ENCODE measurements around the gene DEFB114.

Gene DEFB114

GRCh38 chr6:49937017-49937416 lies 26.9 kb downstream of the DEFB114 start:
- DNase-seq (ENCODE audit: low read depth): no peak
- Histone ChIP-seq H3K9ac (ENCODE audit: low read length) (no peak overlapping the region), H3K4me1 (ENCODE audit: control insufficient read depth, insufficient read depth, low read length) (no peaks in the 10 kb centered on the region), H3K9me3 (ENCODE audit: control insufficient read depth, low read length) (no peaks in the 10 kb centered on the region), H3K27me3 (replicated peaks; ENCODE audit: control insufficient read depth, insufficient read depth, low read length) (no peaks in the 10 kb centered on the region), H3K4me3 (ENCODE audit: low read length) (no peak overlapping the region), H3K36me3 (ENCODE audit: control insufficient read depth, insufficient read depth, low read length, severe bottlenecking) (no peaks in the 10 kb centered on the region)

GRCh38 chr6:49935387-49935786 lies 28.6 kb downstream of the DEFB114 start:
- no peaks in the 10 kb centered on the region for H3K36me3 ChIP-seq (ENCODE audit: control insufficient read depth, insufficient read depth, low read length, severe bottlenecking)
- no peak overlapping the region for H3K4me3 ChIP-seq (ENCODE audit: low read length)
- no peaks in the 10 kb centered on the region for H3K9me3 ChIP-seq (ENCODE audit: control insufficient read depth, low read length)
- H3K4me1 ChIP-seq (ENCODE audit: control insufficient read depth, insufficient read depth, low read length): no peaks in the 10 kb centered on the region
- no peaks in the 10 kb centered on the region for H3K27me3 ChIP-seq (replicated peaks; ENCODE audit: control insufficient read depth, insufficient read depth, low read length)
- no peak for DNase-seq (ENCODE audit: low read depth)
- H3K9ac ChIP-seq (ENCODE audit: low read length): no peak overlapping the region

- H3K9ac ChIP-seq (ENCODE audit: low read length): no peak overlapping the region
- H3K36me3 ChIP-seq (ENCODE audit: control insufficient read depth, insufficient read depth, low read length, severe bottlenecking): no peaks in the 10 kb centered on the region
- no peaks in the 10 kb centered on the region for H3K9me3 ChIP-seq (ENCODE audit: control insufficient read depth, low read length)
- no peak overlapping the region for H3K4me3 ChIP-seq (ENCODE audit: low read length)
- no peaks in the 10 kb centered on the region for H3K27me3 ChIP-seq (replicated peaks; ENCODE audit: control insufficient read depth, insufficient read depth, low read length)
- no peak for DNase-seq (ENCODE audit: low read depth)
- no peaks in the 10 kb centered on the region for H3K4me1 ChIP-seq (ENCODE audit: control insufficient read depth, insufficient read depth, low read length)
Observed at GRCh38 chr6:49934770-49935169, 29.2 kb downstream of the DEFB114 start.

DNA sequence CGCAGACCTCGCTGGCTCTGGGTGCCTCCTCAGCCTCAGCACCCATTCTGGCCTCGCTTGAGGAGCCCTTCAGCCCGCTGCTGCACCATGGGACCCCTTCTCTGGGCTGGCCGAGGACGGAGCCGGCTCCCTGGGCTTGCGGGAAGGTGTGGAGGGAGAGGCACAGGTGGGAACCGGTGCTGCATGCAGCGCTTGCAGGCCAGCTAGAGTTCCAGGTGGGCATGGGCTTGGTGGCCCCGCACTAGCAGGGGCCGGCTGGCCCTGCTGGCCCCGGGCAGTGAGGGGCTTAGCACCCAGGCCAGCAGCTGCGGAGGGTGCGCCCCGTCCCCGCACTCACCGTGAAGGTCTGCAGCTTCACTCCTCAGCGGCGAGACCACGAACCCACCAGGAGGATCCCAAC lies 30.4 kb downstream of the DEFB114 start:
- Histone ChIP-seq H3K27me3 (replicated peaks; ENCODE audit: control insufficient read depth, insufficient read depth, low read length) (no peaks in the 10 kb centered on the region), H3K9ac (ENCODE audit: low read length) (no peak overlapping the region), H3K36me3 (ENCODE audit: control insufficient read depth, insufficient read depth, low read length, severe bottlenecking) (no peaks in the 10 kb centered on the region), H3K4me1 (ENCODE audit: control insufficient read depth, insufficient read depth, low read length) (no peaks in the 10 kb centered on the region), H3K4me3 (ENCODE audit: low read length) (no peak overlapping the region), H3K9me3 (ENCODE audit: control insufficient read depth, low read length) (no peaks in the 10 kb centered on the region)
- DNase-seq (ENCODE audit: low read depth): no peak

- no peaks in the 10 kb centered on the region for H3K36me3 ChIP-seq (ENCODE audit: control insufficient read depth, insufficient read depth, low read length, severe bottlenecking)
Observed at GRCh38 chr6:49929340-49929739, 34.6 kb downstream of the DEFB114 start.

GRCh38 chr6:49923826-49924225 lies 40.1 kb downstream of the DEFB114 start:
- Histone ChIP-seq H3K4me1 (ENCODE audit: control insufficient read depth, insufficient read depth, low read length) (no peaks in the 10 kb centered on the region), H3K27me3 (replicated peaks; ENCODE audit: control insufficient read depth, insufficient read depth, low read length) (no peaks in the 10 kb centered on the region), H3K9ac (ENCODE audit: low read length) (no peak overlapping the region), H3K9me3 (ENCODE audit: control insufficient read depth, low read length) (no peaks in the 10 kb centered on the region), H3K36me3 (ENCODE audit: control insufficient read depth, insufficient read depth, low read length, severe bottlenecking) (no peaks in the 10 kb centered on the region), H3K4me3 (ENCODE audit: low read length) (no peak overlapping the region)
- DNase-seq (ENCODE audit: low read depth): no peak

More at GRCh38 chr6:49929340-49929739, 34.6 kb downstream of the DEFB114 start:
- Histone ChIP-seq H3K9ac (ENCODE audit: low read length) (no peak overlapping the region), H3K9me3 (ENCODE audit: control insufficient read depth, low read length) (no peaks in the 10 kb centered on the region), H3K4me3 (ENCODE audit: low read length) (no peak overlapping the region), H3K27me3 (replicated peaks; ENCODE audit: control insufficient read depth, insufficient read depth, low read length) (no peaks in the 10 kb centered on the region), H3K4me1 (ENCODE audit: control insufficient read depth, insufficient read depth, low read length) (no peaks in the 10 kb centered on the region)
- no peak for DNase-seq (ENCODE audit: low read depth)

DNA sequence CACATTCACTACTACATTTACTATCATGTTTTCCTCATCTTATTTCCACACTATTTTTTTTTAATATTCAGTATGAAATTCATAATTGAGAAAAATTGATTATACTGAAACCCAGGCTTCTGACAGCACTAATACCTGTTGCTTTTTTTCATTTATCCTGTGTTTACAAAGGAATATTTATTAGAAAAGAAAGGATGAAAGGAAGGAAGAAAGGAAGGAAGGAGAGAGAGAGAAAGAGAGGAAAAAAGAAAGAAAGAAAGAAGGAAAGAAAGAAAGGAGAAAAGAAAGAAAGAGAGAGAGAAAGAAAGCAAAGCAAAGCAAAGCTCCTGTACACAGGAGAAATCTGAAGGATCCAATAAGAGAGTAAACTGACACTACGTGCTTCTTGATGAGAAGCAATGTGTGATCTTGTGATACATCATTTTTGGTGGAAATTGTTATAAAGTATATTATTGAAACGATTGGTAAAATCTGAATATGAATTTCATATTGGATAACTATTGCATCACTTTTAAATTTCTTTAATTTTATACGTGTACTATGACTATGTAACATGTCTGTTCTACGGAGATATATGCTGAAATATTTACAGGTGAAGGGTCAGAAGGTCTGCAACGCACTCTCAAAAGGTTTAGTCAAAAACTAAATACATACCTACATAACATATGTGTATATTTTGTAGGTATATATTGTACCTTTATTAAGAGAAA lies 43.9 kb downstream of the DEFB114 start:
- no peaks in the 10 kb centered on the region for H3K4me1 ChIP-seq (ENCODE audit: control insufficient read depth, insufficient read depth, low read length)
- DNase-seq (ENCODE audit: low read depth): no peak
- H3K27me3 ChIP-seq (replicated peaks; ENCODE audit: control insufficient read depth, insufficient read depth, low read length): peaks cover 4% of the 10 kb centered on the region
- H3K9me3 ChIP-seq (ENCODE audit: control insufficient read depth, low read length): no peaks in the 10 kb centered on the region
- no peak overlapping the region for H3K9ac ChIP-seq (ENCODE audit: low read length)
- no peaks in the 10 kb centered on the region for H3K36me3 ChIP-seq (ENCODE audit: control insufficient read depth, insufficient read depth, low read length, severe bottlenecking)
- H3K4me3 ChIP-seq (ENCODE audit: low read length): no peak overlapping the region

- no peaks in the 10 kb centered on the region for H3K9me3 ChIP-seq (ENCODE audit: control insufficient read depth, low read length)
- peaks cover 4% of the 10 kb centered on the region for H3K27me3 ChIP-seq (replicated peaks; ENCODE audit: control insufficient read depth, insufficient read depth, low read length)
- no peak for DNase-seq (ENCODE audit: low read depth)
- H3K4me1 ChIP-seq (ENCODE audit: control insufficient read depth, insufficient read depth, low read length): no peaks in the 10 kb centered on the region
- H3K4me3 ChIP-seq (ENCODE audit: low read length): no peak overlapping the region
- no peak overlapping the region for H3K9ac ChIP-seq (ENCODE audit: low read length)
- no peaks in the 10 kb centered on the region for H3K36me3 ChIP-seq (ENCODE audit: control insufficient read depth, insufficient read depth, low read length, severe bottlenecking)
Observed at GRCh38 chr6:49919261-49919660, 44.7 kb downstream of the DEFB114 start.

DNA sequence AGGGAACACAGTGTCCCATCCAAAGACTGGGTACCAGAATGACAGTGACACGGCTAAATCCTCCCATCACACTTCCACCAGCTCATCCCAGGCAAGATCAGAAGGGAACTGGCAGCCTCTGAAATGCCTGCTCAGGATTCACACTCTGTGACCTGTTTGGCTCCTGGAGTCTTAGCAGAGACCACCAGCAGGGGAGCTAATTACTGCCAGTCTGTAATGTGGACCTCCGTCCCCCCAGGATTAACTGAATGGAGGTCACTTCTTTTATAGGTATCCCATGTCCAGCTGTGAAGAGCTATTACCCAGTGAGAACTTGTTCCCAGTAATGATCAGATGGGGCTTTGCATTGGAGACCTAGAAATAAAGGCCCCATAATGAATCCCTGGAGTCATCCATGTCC lies 45.2 kb downstream of the DEFB114 start:
- no peak for DNase-seq (ENCODE audit: low read depth)
- no peaks in the 10 kb centered on the region for H3K9me3 ChIP-seq (ENCODE audit: control insufficient read depth, low read length)
- no peak overlapping the region for H3K4me3 ChIP-seq (ENCODE audit: low read length)
- no peaks in the 10 kb centered on the region for H3K36me3 ChIP-seq (ENCODE audit: control insufficient read depth, insufficient read depth, low read length, severe bottlenecking)
- no peak overlapping the region for H3K9ac ChIP-seq (ENCODE audit: low read length)
- H3K4me1 ChIP-seq (ENCODE audit: control insufficient read depth, insufficient read depth, low read length): no peaks in the 10 kb centered on the region
- peaks cover 4% of the 10 kb centered on the region for H3K27me3 ChIP-seq (replicated peaks; ENCODE audit: control insufficient read depth, insufficient read depth, low read length)

- no peak for DNase-seq (ENCODE audit: low read depth)
- Histone ChIP-seq H3K36me3 (ENCODE audit: control insufficient read depth, insufficient read depth, low read length, severe bottlenecking) (no peaks in the 10 kb centered on the region), H3K4me3 (ENCODE audit: low read length) (no peak overlapping the region), H3K9me3 (ENCODE audit: control insufficient read depth, low read length) (no peaks in the 10 kb centered on the region), H3K27me3 (replicated peaks; ENCODE audit: control insufficient read depth, insufficient read depth, low read length) (peaks cover 4% of the 10 kb centered on the region), H3K4me1 (ENCODE audit: control insufficient read depth, insufficient read depth, low read length) (no peaks in the 10 kb centered on the region), H3K9ac (ENCODE audit: low read length) (no peak overlapping the region)
Observed at GRCh38 chr6:49915035-49915434, 48.9 kb downstream of the DEFB114 start.

DNA sequence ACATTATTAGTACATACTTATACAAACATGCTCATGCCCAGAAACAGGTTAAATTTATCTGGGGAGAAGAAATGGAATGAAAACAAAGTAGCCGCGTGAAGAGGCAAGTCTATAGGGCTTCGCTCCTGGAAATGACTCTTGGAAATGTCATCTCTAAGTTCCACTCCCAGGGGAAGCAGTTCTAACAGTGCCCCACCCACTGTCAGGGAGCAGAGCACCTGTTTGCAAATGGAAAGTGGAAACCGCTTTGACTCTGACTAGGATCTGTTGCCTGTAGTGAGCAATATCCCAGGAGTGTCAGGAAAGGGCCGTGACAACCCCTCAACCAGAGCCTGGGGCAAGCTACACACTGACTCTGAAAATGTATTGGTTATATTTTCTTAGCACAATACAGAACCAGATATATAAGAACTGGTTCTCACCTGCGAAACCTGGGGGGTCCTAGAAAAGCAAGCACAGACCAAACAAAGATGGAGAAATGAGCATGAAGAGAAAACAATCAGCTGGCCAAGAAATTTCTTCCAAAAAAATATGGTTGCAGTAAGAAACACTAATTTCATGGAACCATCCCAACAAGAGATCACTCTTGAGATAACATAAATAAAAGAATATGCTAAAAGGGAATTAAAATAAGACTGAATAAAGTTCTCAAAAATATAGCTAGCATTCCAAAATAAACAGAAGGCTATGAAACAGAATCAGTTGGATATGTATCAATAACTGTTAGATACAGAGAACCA lies 50.2 kb downstream of the DEFB114 start:
- no peaks in the 10 kb centered on the region for H3K4me1 ChIP-seq (ENCODE audit: control insufficient read depth, insufficient read depth, low read length)
- H3K9me3 ChIP-seq (ENCODE audit: control insufficient read depth, low read length): no peaks in the 10 kb centered on the region
- no peak overlapping the region for H3K4me3 ChIP-seq (ENCODE audit: low read length)
- DNase-seq (ENCODE audit: low read depth): no peak
- H3K36me3 ChIP-seq (ENCODE audit: control insufficient read depth, insufficient read depth, low read length, severe bottlenecking): no peaks in the 10 kb centered on the region
- H3K9ac ChIP-seq (ENCODE audit: low read length): no peak overlapping the region
- peaks cover 4% of the 10 kb centered on the region for H3K27me3 ChIP-seq (replicated peaks; ENCODE audit: control insufficient read depth, insufficient read depth, low read length)

All from adipocyte (in vitro differentiated cells).